NCI-H1092 treated with DMSO at 0.1 percent for 48 hours (cell line): ENCODE measurements around the gene TMEM150B.
A peak's percentile ranks its signal among the peaks of the same experiment; 100 is the strongest.

Experiments
- DNase-seq: peaks from one replicate; lab custom pipeline; 2025; lab: John Stamatoyannopoulos, UW

Gene TMEM150B, protein sequence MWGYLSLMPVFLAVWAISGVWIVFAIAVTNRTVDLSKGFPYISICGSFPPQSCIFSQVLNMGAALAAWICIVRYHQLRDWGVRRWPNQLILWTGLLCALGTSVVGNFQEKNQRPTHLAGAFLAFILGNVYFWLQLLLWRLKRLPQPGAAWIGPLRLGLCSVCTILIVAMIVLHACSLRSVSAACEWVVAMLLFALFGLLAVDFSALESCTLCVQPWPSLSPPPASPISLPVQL

DNA sequence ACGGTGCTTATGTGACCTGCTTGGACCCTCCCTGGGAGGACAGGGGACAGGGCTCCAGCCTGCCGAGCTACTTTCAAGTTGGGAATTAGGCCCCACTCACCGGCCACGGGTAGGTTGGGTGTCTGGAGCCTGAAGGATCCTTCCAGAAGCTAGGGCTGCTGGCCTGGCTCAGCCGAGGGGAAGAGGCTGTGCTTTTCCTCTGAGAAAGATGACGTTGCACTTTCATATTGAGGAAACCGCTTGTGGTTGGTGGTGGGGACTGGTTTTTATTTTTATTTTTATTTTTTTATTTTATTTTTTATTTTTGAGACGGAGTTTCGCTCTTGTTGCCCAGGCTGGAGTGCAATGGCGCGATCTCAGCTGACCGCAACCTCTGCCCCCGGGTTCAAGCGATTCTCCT is at the start of gene TMEM150B:
Gene TMEM150B, minus strand, starts transcription at position 170 of the 400 bp plus-strand sequence. CDS start 4,305 bp downstream, outside the sequence.
- no peak for DNase-seq

DNA sequence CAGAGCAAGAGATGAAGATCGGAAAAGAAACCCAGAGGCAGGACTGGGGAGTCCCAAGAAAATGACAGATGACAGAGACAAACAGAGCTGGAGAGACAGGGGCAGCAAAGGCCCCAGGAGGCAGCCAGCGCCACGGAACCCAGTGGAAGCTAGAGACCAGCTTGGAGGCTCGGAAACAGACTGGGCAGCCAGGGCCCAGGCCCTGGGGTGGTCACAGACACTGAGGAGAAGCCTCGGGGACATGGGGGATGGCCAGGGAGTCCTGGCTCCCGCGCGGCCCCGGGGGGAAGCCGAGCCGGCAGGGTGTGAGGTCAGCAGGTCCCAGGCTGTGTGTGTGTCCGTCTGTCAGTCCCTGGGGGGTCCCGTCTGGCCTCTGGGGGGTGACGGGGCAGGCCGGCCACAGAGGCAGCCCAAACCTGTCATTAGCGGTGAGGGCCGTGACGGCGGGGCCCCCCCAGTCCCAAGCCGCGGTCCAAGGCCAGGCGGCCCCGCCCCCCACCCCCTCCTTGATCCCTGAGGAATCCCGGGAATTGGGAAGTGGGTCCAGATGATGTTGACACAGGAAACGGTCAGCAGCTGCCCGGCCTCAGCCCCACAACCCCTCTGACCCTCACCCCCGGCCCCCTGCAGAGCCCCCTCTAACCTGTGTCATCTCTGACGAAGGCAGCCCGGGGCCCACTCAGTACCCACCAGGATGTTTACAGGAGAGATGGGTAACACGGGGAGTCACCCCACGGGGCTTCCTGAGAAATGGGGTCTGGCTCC is 49.0 kb upstream of the TMEM150B start:
- no peak for DNase-seq

GRCh38 chr19:55373306-55373992 is 48.3 kb upstream of the TMEM150B start:
- DNase-seq = no peak

DNA sequence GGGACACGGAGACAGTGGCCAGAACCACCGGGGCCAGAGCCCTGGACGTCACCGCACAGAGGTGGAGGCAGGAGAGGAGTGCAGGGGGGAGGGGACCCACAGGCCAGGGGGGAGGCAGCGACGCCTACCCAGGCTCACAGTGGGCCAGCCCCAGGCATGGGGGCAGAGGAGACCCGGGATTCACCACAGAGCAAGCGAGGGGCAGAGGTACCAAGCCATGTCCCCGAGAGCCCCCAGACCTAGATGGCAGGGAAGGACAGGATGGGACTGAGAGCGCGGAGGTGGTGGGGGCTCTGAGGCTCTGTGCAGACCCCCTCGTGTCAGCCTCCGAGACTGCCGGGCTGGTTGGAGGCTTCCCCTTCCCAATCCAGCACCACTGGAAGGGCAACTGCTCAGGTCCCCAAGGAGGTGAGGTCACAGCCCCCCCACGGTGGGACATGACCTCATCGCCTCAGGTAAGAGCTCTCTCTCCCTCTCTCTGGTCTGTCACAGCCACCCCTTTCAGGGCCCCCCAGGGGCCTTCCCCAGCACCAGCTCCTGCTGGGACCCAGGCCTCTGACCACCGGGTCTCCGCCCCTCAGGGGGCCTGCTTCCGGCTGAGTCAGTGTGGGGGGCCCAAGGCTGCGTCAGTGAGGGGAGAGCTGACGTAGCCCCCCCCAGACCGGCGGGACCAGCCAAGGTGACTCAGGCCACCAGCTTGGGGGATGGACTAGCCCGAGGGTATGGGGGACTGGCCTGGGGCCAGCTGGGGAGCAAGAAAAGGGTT is 47.4 kb upstream of the TMEM150B start:
- no peak for DNase-seq

GRCh38 chr19:55370305-55370988 is 45.3 kb upstream of the TMEM150B start, which contains the start of gene IL11:
IL11 (minus strand) TSS chr19:55370463; CDS start chr19:55370310, 153 bp downstream.
- DNase-seq = no peak

GRCh38 chr19:55369653-55370304 is 44.6 kb upstream of the TMEM150B start:
- no peak for DNase-seq

DNA sequence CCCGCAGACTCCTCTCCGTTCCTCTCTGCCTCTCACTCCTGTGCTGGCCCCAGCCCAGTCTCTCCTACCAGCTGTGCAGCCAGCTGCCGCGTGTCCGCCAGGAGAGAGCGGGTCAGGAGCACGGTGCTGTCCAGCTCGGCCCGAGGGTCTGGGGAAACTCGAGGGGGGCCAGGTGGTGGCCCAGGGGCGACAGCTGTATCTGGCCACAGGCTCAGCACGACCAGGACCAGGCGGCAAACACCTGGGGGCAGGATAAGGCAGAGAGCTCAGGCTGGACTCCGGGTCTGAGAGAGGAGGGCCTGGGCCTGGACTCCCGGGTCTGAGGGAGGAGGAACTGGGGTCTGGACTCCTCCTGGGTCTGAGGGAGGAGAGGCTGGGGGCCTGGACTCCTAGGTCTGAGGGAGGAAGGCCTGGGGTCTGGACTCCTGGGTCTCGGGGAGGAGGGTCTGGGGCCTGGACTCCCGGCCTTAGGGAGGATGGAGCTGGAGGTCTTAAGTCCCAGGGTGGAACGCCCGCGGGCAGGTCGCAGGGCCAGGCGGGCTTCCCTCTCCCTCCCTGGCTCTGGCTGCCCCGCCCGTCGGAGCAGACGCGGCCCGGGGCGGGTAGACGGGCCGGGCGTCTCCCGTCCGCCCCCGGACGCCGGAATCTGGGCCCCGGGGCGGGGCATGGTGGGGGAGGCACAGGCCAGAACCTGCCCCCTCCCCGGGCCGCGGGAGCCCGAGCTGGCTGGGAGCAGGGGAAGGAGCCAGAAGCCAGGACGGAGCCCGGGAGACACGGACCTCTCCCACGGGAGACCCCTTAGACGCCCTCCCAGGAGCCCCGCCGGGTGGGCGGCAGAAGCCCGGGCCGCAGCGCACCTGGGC is 43.8 kb upstream of the TMEM150B start:
- no peak for DNase-seq

DNA sequence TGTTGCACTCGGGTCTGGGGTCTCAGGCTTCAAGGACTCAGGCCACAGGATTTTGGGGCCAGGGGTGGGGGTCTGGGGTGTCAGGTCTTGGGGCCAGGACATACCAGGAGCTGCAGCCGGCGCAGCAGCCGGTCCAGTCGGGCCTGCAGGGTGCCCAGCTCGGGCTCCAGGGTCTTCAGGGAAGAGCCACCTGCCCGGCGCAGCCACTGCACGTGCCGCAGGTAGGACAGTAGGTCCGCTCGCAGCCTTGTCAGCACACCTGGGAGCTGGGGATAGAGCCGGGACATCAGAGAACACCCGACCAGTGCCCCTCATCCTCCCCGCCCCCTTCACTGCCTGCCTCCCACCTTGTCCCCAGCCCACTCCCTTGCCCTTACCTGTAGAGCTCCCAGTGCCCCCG is 43.0 kb upstream of the TMEM150B start:
- no peak for DNase-seq

GRCh38 chr19:55366790-55367189 is 41.6 kb upstream of the TMEM150B start:
- no peak for DNase-seq

DNA sequence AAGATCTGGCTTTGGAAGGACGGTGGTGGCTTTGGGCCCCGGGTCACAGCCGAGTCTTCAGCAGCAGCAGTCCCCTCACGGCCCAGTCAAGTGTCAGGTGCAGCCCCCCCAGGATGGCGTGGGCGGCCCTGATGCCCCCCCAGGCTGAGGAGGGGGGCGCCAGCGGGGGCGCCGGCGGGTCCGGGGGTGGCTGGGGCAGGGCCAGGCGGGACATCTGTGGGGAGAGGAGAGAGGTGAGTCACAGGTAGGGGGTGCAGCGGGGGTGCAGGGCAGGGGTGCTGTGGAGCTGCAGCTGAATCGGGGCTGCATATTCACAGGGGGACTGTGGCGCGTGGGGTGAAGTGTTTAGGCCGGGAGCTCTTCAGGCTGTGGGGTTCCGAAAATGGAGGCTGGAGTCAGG is 40.8 kb upstream of the TMEM150B start:
- no peak for DNase-seq

DNA sequence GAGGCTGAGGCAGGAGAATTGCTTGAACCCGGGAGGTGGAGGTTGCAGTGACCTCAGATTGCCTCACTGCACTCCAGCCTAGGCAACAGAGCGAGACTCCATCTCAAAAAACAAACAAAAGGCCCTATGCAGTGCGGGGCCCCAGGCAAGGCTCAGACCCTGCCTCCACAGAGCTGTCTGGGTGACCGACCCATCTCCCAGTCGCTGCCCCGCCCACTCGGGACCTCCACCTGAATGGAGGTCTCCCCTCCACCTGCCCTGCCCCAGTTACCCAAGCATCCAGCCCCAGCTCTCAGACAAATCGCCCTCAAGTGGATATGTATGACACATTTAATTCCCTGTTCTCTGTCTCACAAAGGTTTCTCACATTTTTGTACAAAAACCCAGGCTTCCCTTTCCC is 40.1 kb upstream of the TMEM150B start:
- DNase-seq = no peak

GRCh38 chr19:55362990-55363716 is 38.0 kb upstream of the TMEM150B start, which contains the start of gene GARIN5B:
GARIN5B (minus strand) TSS chr19:55363260; CDS start chr19:55363066, 194 bp downstream.
- no peak for DNase-seq

GRCh38 chr19:55362174-55362989 is 37.2 kb upstream of the TMEM150B start:
- DNase-seq = no peak

- no peak for DNase-seq
These were observed 35.8 kb upstream of the TMEM150B start for GRCh38 chr19:55360902-55361301.

GRCh38 chr19:55358943-55359908 is 34.1 kb upstream of the TMEM150B start:
- peak; percentile 29 for DNase-seq

- no peak for DNase-seq
These were observed 33.4 kb upstream of the TMEM150B start for GRCh38 chr19:55358493-55358892.

GRCh38 chr19:55355213-55355821 is 30.2 kb upstream of the TMEM150B start:
- no peak for DNase-seq
